Upper lobe of left lung (tissue), 6 donors: ENCODE results near the gene IQCM. TPM values are rescaled to one million over a fixed set of nuclear protein-coding genes. Genes with fewer than 3 reads are reported as not detected.

Experiments used
- ATAC-seq, 2 donors: fragments of 200-7000 bp; cut with Tn5 transposase; one replicate each; pipeline ENCODE4 v1.9.1; 2022; ENCODE audit warnings: mild to moderate bottlenecking in 2 of 2, moderate library complexity in 2 of 2; ENCODE audit not compliant: low FRiP score in 2 of 2
- DNase-seq, 2 donors: peaks; one replicate each; pipeline ENCODE4 v3.0.0-alpha.2; 2019 to 2020
- H3K27ac ChIP-seq, 4 donors: fragments of 200-600 bp; sonication (generic); one replicate each; pipeline ENCODE4 v1.5.1; 2016 to 2019
- H3K27me3 ChIP-seq, 4 donors: fragments of 200-600 bp; sonication (generic); one replicate each; pipeline ENCODE4 v1.5.1; 2017 to 2019
- H3K36me3 ChIP-seq, 4 donors: fragments of 200-600 bp; sonication (generic); one replicate each; pipeline ENCODE4 v1.5.1; 2016 to 2019
- H3K4me1 ChIP-seq, 4 donors: fragments of 200-600 bp; sonication (generic); one replicate each; pipeline ENCODE4 v1.5.1; 2018 to 2019
- H3K4me3 ChIP-seq, 4 donors: fragments of 200-600 bp; sonication (generic); one replicate each; pipeline ENCODE4 v1.5.1; 2017 to 2019; ENCODE audit warnings: mild to moderate bottlenecking in 2 of 4, moderate library complexity in 1 of 4
- H3K9me3 ChIP-seq, 4 donors: fragments of 200-600 bp; sonication (generic); one replicate each; pipeline ENCODE4 v1.5.1; 2018 to 2019
- CTCF ChIP-seq, 6 experiments: fragments of 450-650 bp in 4 of 6; fragments of 200-600 bp in 2 of 6; sonication (generic) in 2 of 6; IDR thresholded peaks; one replicate each; pipeline ENCODE4 v1.5.1; 2016 to 2019; ENCODE audit warnings: antibody characterized with exemption in 6 of 6
- EP300 ChIP-seq, 4 donors: sonication (generic); formaldehyde crosslinking; IDR thresholded peaks; one replicate each; pipeline ENCODE4 v1.5.1; 2017; ENCODE audit warnings: antibody characterized with exemption in 4 of 4, control low read depth in 2 of 4
- POLR2A ChIP-seq, 4 donors: fragments of 450-650 bp; IDR thresholded peaks; one replicate each; pipeline ENCODE4 v1.5.1; 2016 to 2017; ENCODE audit warnings: antibody characterized with exemption in 4 of 4, mild to moderate bottlenecking in 2 of 4
- POLR2AphosphoS5 ChIP-seq, 2 donors: sonication (generic); formaldehyde crosslinking; IDR thresholded peaks; one replicate each; pipeline ENCODE4 v1.5.1; 2017; ENCODE audit warnings: antibody characterized with exemption in 2 of 2
- WGBS, 2 donors: methylation state at CpG; one replicate each; pipeline ENCODE4 v1.1.5; 2017 to 2018; 5-methylcytosine and 5-hydroxymethylcytosine counted together
- total RNA-seq, 6 donors: library from RNA; depleted of rRNA in 4 of 6; stranded (reverse); fragments of >200 nt in 4 of 6; gene quantifications; one replicate each; pipeline versions ENCODE4 v1.1.0 to v1.2.1, GENCODE V29; 2016 to 2021
- donor health status: DM: no; HTN: no; CAD: no; lungs with moderate emphysema.
- donor health status: DM: no; HTN: yes; CAD: no; lungs with severe emphysema.

Gene IQCM
- total RNA-seq, 6 donors from 2014 or later, result not detected

GRCh38 chr4:149785696-149786431, 29.8 kb downstream of the IQCM start:
- Histone ChIP-seq H3K27ac (no peak overlapping the region), H3K4me3 (no peak overlapping the region), H3K4me1 (no peaks in the 10 kb centered on the region), H3K36me3 (no peaks in the 10 kb centered on the region), H3K27me3 (no peaks in the 10 kb centered on the region), H3K9me3 (no peaks in the 10 kb centered on the region)
- ATAC-seq (no peak), DNase-seq (no peak)
- 82% methylated on average over 1 of the region's 1 CpG for WGBS, 2 donors
- TF ChIP-seq CTCF (IDR thresholded peaks at IDR 0.05), result no peak
- TF ChIP-seq POLR2A (IDR thresholded peaks at IDR 0.05), result no peak
- no peak for TF ChIP-seq POLR2AphosphoS5 (IDR thresholded peaks at IDR 0.05)
- TF ChIP-seq EP300 (IDR thresholded peaks at IDR 0.05), result no peak

- H3K36me3 ChIP-seq, result no peaks in the 10 kb centered on the region
- 77 to 90% methylated on average over 2 of the region's 2 CpGs for WGBS, 2 donors
- no peak overlapping the region for H3K27ac ChIP-seq
- no peaks in the 10 kb centered on the region for H3K9me3 ChIP-seq
- no peaks in the 10 kb centered on the region for H3K27me3 ChIP-seq
- no peak overlapping the region for H3K4me3 ChIP-seq
- TF ChIP-seq CTCF (IDR thresholded peaks at IDR 0.05), result no peak
- TF ChIP-seq EP300 (IDR thresholded peaks at IDR 0.05), result no peak
- no peak for TF ChIP-seq POLR2AphosphoS5 (IDR thresholded peaks at IDR 0.05)
- no peak for TF ChIP-seq POLR2A (IDR thresholded peaks at IDR 0.05)
- DNase-seq (no peak), ATAC-seq (no peak)
- no peaks in the 10 kb centered on the region for H3K4me1 ChIP-seq
Measured at GRCh38 chr4:149784018-149784417, 31.6 kb downstream of the IQCM start.

GRCh38 chr4:149781150-149781549, 34.5 kb downstream of the IQCM start:
- no peak for TF ChIP-seq POLR2A (IDR thresholded peaks at IDR 0.05)
- no peak for TF ChIP-seq POLR2AphosphoS5 (IDR thresholded peaks at IDR 0.05)
- TF ChIP-seq EP300 (IDR thresholded peaks at IDR 0.05), result no peak
- no peak for TF ChIP-seq CTCF (IDR thresholded peaks at IDR 0.05)
- 68 to 79% methylated on average over 3 of the region's 3 CpGs for WGBS, 2 donors
- no peak for DNase-seq
- no peak overlapping the region for H3K4me3 ChIP-seq
- H3K36me3 ChIP-seq, result no peaks in the 10 kb centered on the region
- H3K9me3 ChIP-seq, result no peaks in the 10 kb centered on the region
- H3K27me3 ChIP-seq, result no peaks in the 10 kb centered on the region
- H3K4me1 ChIP-seq, result no peaks in the 10 kb centered on the region
- no peak for ATAC-seq
- H3K27ac ChIP-seq, result no peak overlapping the region

GRCh38 chr4:149768477-149768876, 47.2 kb downstream of the IQCM start:
- no peaks in the 10 kb centered on the region for H3K27me3 ChIP-seq
- H3K36me3 ChIP-seq, result no peaks in the 10 kb centered on the region
- no peak overlapping the region for H3K27ac ChIP-seq
- ATAC-seq, result no peak
- TF ChIP-seq CTCF (IDR thresholded peaks at IDR 0.05) (no peak), POLR2AphosphoS5 (IDR thresholded peaks at IDR 0.05) (no peak), EP300 (IDR thresholded peaks at IDR 0.05) (no peak), POLR2A (IDR thresholded peaks at IDR 0.05) (no peak)
- H3K4me1 ChIP-seq, result no peaks in the 10 kb centered on the region
- no peak overlapping the region for H3K4me3 ChIP-seq
- no peak for DNase-seq
- H3K9me3 ChIP-seq, result no peaks in the 10 kb centered on the region
- WGBS, 2 donors, result 85 to 87% methylated on average over 2 of the region's 2 CpGs

- 76 to 88% methylated on average over 1 of the region's 1 CpG for WGBS, 2 donors
- Histone ChIP-seq H3K27ac (no peak overlapping the region), H3K4me3 (no peak overlapping the region), H3K4me1 (no peaks in the 10 kb centered on the region), H3K36me3 (no peaks in the 10 kb centered on the region), H3K9me3 (no peaks in the 10 kb centered on the region), H3K27me3 (no peaks in the 10 kb centered on the region)
- ATAC-seq, result no peak
- DNase-seq, result no peak
- no peak for TF ChIP-seq POLR2A (IDR thresholded peaks at IDR 0.05)
- no peak for TF ChIP-seq CTCF (IDR thresholded peaks at IDR 0.05)
- no peak for TF ChIP-seq POLR2AphosphoS5 (IDR thresholded peaks at IDR 0.05)
- no peak for TF ChIP-seq EP300 (IDR thresholded peaks at IDR 0.05)
Measured at GRCh38 chr4:149766135-149766534, 49.5 kb downstream of the IQCM start.
